Loucy (cell line): ENCODE data around the gene APEX2.

ENCODE experiments used
- H2AFZ ChIP-seq: fragments of 200-600 bp; sonication (generic); 2 replicates; pipeline ENCODE4 v1.6.0; 2016; ENCODE audit warnings: antibody characterized with exemption, mild to moderate bottlenecking, low read length, moderate library complexity
- H3F3A ChIP-seq: fragments of 200-600 bp; 2 replicates; pipeline ENCODE4 v1.6.0; 2016; ENCODE audit warnings: antibody characterized with exemption, low read depth, mild to moderate bottlenecking
- H3K27me3 ChIP-seq: fragments of 200-600 bp; sonication (generic); 2 replicates; pipeline ENCODE4 v1.6.1; 2014; ENCODE audit warnings: low read length, mild to moderate bottlenecking; ENCODE audit not compliant: insufficient read depth, poor library complexity, severe bottlenecking
- H3K36me3 ChIP-seq: fragments of 200-600 bp; sonication (generic); 2 replicates; pipeline ENCODE4 v1.6.1; 2016; ENCODE audit warnings: low read length; ENCODE audit not compliant: insufficient read depth
- H3K4me1 ChIP-seq: fragments of 200-600 bp; sonication (generic); 2 replicates; pipeline ENCODE4 v1.5.1; 2014; ENCODE audit warnings: low read length, mild to moderate bottlenecking; ENCODE audit not compliant: insufficient read depth, poor library complexity, severe bottlenecking
- H3K4me2 ChIP-seq: fragments of 200-600 bp; sonication (generic); 2 replicates; pipeline ENCODE4 v1.6.0; 2014; ENCODE audit warnings: antibody characterized with exemption, low read length, low read depth, mild to moderate bottlenecking; ENCODE audit not compliant: poor library complexity, severe bottlenecking
- H3K4me3 ChIP-seq: fragments of 200-600 bp; sonication (generic); 2 replicates; pipeline ENCODE4 v1.5.1; 2014; ENCODE audit warnings: low read length, mild to moderate bottlenecking, mixed read lengths; ENCODE audit not compliant: poor library complexity, severe bottlenecking
- H3K79me2 ChIP-seq: fragments of 200-600 bp; sonication (generic); 2 replicates; pipeline ENCODE4 v1.6.1; 2014; ENCODE audit warnings: low read length; ENCODE audit not compliant: insufficient read depth
- H3K9ac ChIP-seq: fragments of 200-600 bp; sonication (generic); 2 replicates; pipeline ENCODE4 v1.6.0; 2014; ENCODE audit warnings: mild to moderate bottlenecking, low read depth, low read length, moderate library complexity; ENCODE audit not compliant: poor library complexity, severe bottlenecking
- H3K9me2 ChIP-seq: fragments of 200-600 bp; sonication (generic); replicated peaks from 2 replicates; pipeline ENCODE4 v1.6.1; 2016; ENCODE audit warnings: low read depth, low read length, mixed read lengths
- H3K9me3 ChIP-seq: fragments of 200-600 bp; sonication (generic); 2 replicates; pipeline ENCODE4 v1.6.1; 2014; ENCODE audit warnings: mild to moderate bottlenecking, antibody characterized with exemption, low read length, low read depth; ENCODE audit not compliant: insufficient read depth
- H4K20me1 ChIP-seq: fragments of 200-600 bp; sonication (generic); 2 replicates; pipeline ENCODE4 v1.6.0; 2014; ENCODE audit warnings: antibody characterized with exemption, low read length, mild to moderate bottlenecking; ENCODE audit not compliant: insufficient read depth, poor library complexity, severe bottlenecking
- EZH2phosphoT487 ChIP-seq: fragments of 200-600 bp; IDR thresholded peaks from 2 replicates; pipeline ENCODE4 v1.6.1; 2018; ENCODE audit warnings: antibody characterized with exemption, mild to moderate bottlenecking, moderate library complexity, borderline replicate concordance
- TF ChIP-seq, protein P1 (sequence below): fragments of 200-600 bp; sonication (generic); conservative IDR thresholded peaks from 2 replicates; pipeline ENCODE4 v1.5.1; 2014; ENCODE audit warnings: mild to moderate bottlenecking, antibody characterized with exemption, low read length

APEX2 gene

DNA sequence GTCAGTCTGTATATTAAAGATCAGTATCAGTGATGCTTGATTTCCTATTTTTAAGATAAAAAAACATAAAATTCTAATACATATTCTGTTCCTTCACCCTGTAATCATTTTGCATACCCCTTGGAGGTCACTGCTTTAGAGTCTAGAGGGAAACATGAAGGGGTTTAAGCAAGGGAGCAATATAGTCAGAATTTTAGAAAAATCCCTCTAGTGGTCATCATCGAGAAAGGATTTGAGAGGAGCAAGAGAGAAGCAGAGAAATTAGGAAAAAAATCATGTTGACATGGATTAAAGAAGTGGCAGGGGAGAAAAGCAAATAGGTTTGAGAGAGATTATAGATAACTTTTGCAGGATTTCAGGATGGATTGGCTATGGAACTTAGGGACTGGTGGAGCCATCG lies 11.1 kb downstream of the APEX2 start:
- no peaks in the 10 kb centered on the region for H3K27me3 ChIP-seq
- no peak overlapping the region for H3K9ac ChIP-seq
- H3K4me1 ChIP-seq = no peaks in the 10 kb centered on the region
- no peak overlapping the region for H2AFZ ChIP-seq
- H3F3A ChIP-seq = no peaks in the 10 kb centered on the region
- H3K79me2 ChIP-seq = no peaks in the 10 kb centered on the region
- no peaks in the 10 kb centered on the region for H4K20me1 ChIP-seq
- no peak overlapping the region for H3K4me3 ChIP-seq
- TF ChIP-seq, protein P1, sequence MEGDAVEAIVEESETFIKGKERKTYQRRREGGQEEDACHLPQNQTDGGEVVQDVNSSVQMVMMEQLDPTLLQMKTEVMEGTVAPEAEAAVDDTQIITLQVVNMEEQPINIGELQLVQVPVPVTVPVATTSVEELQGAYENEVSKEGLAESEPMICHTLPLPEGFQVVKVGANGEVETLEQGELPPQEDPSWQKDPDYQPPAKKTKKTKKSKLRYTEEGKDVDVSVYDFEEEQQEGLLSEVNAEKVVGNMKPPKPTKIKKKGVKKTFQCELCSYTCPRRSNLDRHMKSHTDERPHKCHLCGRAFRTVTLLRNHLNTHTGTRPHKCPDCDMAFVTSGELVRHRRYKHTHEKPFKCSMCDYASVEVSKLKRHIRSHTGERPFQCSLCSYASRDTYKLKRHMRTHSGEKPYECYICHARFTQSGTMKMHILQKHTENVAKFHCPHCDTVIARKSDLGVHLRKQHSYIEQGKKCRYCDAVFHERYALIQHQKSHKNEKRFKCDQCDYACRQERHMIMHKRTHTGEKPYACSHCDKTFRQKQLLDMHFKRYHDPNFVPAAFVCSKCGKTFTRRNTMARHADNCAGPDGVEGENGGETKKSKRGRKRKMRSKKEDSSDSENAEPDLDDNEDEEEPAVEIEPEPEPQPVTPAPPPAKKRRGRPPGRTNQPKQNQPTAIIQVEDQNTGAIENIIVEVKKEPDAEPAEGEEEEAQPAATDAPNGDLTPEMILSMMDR = peak; percentile 43
- no peak for TF ChIP-seq EZH2phosphoT487
- H3K36me3 ChIP-seq = peaks cover 1% of the 10 kb centered on the region; the same call in 1 of the 2 replicates
- H3K9me2 ChIP-seq = no peaks in the 10 kb centered on the region
- no peak overlapping the region for H3K4me2 ChIP-seq
- no peaks in the 10 kb centered on the region for H3K9me3 ChIP-seq

DNA sequence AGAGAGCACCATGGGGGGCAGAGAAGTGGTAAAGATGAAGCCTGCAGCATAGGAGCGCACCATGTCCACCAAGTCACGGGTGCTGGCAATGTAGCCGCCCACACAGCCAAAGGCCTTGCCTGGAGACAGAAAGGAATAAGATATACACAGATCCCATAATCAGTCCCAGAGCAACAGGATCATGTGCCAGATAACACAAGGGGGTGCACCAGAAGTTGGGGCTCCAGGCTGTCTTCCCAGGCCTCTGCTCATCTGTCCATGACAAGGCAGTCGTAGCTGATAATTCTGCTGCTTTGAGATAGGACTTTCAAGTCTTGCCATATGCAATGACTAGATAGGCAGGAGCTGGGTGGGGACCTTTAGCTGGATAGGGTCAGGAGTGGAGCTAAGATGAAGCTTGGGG lies 14.7 kb downstream of the APEX2 start:
- Histone ChIP-seq H4K20me1 (no peaks in the 10 kb centered on the region), H2AFZ (no peak overlapping the region), H3K4me2 (no peak overlapping the region)

DNA sequence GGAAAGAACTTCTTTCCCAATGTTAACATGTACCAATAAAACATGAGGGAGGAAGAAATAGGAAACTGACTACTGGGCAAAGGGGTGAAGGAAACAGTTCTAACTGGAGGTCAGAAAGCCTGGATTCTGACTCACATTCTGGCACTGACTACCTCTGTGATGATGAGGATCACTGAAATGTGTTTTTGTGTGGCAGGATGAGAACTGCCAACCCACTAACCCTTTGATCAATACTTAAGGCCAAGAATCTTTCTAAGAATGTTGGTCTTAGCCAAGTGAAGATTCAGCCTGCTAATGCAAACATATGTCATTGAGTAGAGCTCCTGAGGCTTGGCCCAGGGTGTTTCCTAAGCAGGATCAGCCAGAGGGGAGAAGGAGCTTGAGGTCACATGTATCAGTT lies 26.0 kb downstream of the APEX2 start:
- H4K20me1 ChIP-seq = no peaks in the 10 kb centered on the region
- no peaks in the 10 kb centered on the region for H3K27me3 ChIP-seq
- no peak overlapping the region for H3K9ac ChIP-seq
- no peaks in the 10 kb centered on the region for H3K9me3 ChIP-seq
- no peaks in the 10 kb centered on the region for H3K36me3 ChIP-seq
- H3K9me2 ChIP-seq = no peaks in the 10 kb centered on the region
- H2AFZ ChIP-seq = no peak overlapping the region
- no peak for TF ChIP-seq EZH2phosphoT487
- TF ChIP-seq, protein P1 = no peak
- H3F3A ChIP-seq = no peaks in the 10 kb centered on the region
- H3K79me2 ChIP-seq = no peaks in the 10 kb centered on the region
- H3K4me3 ChIP-seq = no peak overlapping the region
- H3K4me2 ChIP-seq = no peak overlapping the region
- H3K4me1 ChIP-seq = no peaks in the 10 kb centered on the region

More for the DNA sequence above, 14.7 kb downstream of the APEX2 start:
- Histone ChIP-seq H3K9ac (no peak overlapping the region), H3K9me2 (no peaks in the 10 kb centered on the region), H3K27me3 (no peaks in the 10 kb centered on the region), H3K4me1 (no peaks in the 10 kb centered on the region), H3F3A (no peaks in the 10 kb centered on the region), H3K4me3 (no peak overlapping the region), H3K36me3 (no peaks in the 10 kb centered on the region), H3K9me3 (no peaks in the 10 kb centered on the region), H3K79me2 (no peaks in the 10 kb centered on the region)
- TF ChIP-seq, protein P1 = no peak
- no peak for TF ChIP-seq EZH2phosphoT487
